Inferior parietal cortex (tissue), 1 donor: Measurements from ENCODE around the gene KLHL7.
A peak's percentile ranks its signal among the peaks of the same experiment; 100 is the strongest.
"Not testable (repeated sequence)": the region's sequence is repeated elsewhere in the genome, so short reads cannot be mapped to it uniquely, and the experiment has no call there.

Experiments used
- DNase-seq: peaks from one replicate; pipeline ENCODE4 v3.0.0-alpha.2; 2016; ENCODE audit errors: extremely low spot score

The KLHL7 gene

DNA sequence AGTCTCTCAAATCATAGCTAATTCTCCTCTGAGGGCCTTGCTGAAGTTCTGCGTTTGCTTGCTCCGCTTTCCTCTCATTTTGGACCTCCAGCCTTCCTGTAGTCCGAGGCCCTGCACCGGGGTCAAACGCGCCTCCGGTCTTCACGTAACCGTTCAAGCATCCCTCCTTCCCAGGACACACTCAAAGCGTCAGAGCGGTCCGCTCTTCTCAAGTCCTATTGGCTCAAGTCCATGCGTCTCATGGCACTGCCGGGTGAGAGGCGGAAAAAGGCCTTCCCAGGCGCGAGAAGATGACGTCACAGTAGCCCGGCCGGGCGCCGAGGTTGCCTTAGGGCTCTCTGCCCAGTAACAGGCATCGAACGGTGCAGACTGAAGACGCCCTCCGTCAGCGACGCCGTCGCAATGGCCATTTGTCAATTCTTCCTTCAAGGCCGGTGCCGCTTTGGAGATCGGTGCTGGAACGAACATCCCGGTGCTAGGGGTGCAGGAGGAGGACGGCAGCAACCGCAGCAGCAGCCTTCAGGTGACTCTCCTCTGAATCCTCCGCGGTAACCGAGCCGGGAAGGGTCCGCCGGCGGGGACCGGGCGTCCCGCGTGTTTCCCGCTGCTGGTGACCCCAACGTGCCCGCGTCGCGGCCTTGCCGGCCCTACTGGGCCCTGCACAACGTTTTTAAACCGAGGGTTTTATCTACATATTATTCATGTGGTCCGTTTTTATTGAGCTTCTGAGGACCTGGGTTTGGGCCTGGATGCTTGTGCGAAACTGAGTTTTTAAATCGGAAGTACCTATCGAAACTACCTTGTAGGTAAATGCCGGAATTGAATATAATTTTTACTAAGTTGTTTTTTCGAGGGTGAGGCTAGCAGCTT, 76.3 kb downstream of the KLHL7 start, which contains the start of gene NUP42:
NUP42 (plus strand) TSS at position 365 of the 870 bp plus-strand sequence; CDS start at position 403, 38 bp downstream.
- DNase-seq, result peak; percentile 98

DNA sequence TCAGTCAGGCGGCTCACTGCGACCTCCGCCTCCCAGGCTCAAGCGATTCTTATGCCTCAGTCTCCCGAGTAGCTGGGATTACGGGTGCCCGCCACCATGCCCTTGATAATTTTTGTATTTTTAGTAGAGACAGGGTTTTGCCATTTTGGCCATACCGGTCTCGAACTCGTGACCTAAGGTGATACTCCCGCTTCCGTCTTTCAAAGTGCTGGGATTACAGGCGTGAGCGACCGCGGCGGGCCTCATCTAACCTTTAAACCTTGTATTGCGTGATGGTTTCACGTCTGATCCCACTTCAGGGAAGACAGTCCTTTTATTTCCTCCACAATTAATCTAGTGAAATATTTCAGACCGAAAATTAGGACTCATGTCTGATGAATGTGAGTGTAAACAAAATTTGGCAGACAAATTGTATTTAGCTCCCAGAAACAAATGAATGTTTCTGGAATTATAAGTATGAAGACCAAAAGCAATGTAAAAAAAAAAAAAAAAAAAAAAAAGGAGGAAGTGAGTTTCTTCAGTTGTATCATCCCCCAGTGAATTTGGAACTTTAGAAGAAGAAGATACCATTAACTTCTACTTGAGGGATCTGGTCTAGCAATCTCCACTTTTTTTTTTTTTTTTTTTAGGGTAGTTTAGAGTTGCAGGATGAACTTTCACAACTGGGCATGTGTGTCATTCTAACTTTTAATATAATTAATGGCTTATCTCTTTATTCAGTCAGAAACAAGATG, 77.9 kb downstream of the KLHL7 start:
- DNase-seq, result no peak

DNA sequence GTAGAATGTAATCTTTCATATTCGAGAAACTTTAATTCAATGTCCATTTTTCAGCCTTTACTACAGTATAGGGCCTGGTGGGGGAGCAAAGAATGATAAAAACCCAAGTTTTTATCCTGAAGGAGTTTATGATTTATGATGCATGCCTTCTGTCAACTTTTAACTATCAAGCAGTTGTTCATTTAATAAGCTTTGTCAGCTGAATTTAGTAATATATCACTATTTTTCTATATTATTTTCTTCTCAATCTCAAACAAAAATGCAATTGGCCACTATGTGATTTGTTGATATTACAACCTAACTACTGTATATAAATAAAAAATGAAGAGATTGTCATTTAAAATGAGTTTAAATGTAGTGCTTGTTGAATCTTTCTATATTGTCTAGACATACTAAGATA, 78.7 kb downstream of the KLHL7 start:
- no peak for DNase-seq

DNA sequence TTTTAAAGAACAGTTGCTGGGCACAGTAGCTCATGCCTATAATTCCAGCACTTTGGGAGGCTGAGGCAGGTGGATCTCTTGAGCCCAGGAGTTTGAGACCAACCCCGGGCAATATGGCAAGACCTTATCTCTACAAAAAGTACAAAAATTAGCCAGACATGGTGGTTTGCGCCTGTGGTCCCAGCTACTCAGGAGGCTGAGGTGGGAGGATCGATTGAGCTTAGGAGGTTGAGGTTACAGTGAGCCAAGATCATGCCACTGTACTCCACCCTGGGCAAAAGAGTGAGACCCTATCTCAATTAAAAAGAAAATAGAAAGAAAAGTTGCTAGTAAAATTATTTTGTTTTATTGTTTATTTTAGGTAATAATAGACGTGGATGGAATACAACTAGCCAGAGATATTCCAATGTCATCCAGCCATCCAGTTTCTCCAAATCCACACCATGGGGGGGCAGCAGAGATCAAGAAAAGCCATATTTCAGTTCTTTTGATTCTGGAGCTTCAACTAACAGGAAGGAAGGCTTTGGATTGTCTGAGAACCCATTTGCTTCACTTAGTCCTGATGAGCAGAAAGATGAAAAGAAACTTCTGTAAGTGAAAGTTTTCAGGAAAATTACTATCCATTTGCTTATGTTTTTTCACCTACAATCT, 79.2 kb downstream of the KLHL7 start:
- DNase-seq, result peak; percentile 81

DNA sequence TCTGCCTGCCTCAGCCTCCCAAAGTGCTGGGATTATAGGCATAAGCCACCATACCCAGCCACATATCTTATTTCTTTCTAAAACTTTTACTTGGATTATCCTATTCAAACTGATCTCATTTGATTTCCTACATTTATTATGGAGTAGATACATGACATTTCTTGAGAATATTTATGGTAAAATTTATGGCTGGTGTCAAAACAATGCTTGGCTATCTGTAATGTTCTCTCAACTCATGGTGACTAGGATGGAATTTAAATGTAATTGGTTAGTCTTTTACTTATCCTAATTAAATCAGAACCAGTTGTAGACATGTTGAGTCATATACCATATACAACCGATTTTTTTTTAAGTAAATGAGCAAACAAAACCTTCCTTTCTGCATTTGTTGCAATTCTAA, 80.4 kb downstream of the KLHL7 start:
- DNase-seq, result no peak

DNA sequence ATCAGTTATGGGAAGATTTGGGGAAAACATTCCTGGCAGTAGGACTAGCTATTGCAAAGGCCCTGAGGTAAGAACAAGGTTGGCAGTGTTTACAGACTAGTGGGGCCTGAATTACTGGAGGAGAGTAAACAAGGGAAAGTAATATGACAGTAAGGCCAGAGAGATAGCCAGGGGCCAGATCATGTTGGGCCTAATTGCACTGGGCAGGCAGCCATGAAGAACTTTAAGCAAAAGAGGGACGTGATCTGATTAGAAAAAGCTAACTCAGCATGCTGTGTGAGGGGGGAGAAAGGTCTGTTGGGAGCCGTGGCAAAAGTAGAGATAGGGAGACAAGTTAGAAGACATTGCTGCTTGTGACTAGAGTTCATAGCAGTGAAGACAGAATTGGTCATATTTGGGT, 85.4 kb downstream of the KLHL7 start:
- peak; percentile 21 for DNase-seq

DNA sequence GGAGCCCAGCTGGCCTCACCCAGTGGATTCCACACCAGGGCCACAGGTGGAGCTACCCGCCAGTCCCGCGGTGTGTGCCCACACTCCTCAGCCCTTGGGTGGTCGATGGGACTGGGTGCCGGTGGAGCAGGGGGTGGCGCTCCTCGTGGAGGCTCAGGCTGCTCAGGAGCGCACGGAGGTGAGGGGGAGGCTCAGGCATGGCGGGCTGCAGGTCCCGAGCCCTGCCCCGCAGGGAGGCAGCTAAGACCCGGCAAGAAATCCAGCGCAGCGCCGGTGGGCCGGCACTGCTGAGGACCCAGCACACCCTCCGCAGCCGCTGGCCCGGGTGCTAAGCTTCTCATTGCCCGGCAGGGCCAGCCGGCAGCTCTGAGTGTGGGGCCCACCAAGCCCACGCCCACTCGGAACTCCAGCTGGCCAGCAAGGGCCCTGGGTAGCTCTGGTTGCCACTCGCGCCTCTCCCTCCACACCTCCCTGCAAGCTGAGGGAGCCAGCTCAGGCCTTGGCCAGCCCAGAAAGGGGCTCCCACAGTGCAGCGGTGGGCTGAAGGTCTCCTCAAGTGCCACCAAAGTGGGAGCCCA, 88.2 kb downstream of the KLHL7 start:
- DNase-seq, result not testable (repeated sequence)

DNA sequence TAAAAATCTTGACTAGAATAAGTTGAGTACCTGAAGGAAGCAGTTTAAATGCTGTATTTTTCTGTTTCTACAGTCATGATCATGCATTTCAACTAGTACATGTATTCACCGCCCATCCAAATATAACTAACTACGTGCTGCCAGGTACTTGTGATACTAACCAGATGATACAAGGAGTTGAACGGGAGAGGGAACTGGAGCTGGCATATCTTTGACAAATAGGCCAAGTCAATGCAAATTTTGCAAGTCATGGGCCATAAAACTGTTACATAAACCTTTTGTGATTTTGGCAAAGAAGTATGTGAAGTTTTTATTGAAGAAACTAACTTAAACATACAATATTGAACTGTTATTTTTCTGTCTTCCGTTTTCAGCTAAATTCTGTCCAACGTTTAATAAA, 90.7 kb downstream of the KLHL7 start:
- DNase-seq, result no peak

DNA sequence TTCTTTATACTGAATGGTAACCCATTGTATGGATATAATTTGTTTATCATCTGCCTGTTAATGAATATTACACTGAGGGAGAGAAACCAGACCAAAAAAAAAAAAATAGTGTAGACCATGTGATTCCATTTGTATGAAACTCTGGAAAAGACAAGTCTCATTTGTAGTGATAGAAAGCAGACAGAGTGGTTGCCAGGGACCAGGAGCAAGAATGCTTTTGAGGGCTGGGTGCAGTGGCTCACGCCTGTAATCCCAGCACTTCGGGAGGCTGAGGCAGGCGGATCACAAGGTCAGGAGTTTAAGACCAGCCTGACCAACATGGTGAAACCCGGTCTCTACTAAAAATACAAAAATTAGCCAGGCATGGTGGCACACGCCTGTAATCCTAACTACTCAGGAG, 92.2 kb downstream of the KLHL7 start:
- not testable (repeated sequence) for DNase-seq

DNA sequence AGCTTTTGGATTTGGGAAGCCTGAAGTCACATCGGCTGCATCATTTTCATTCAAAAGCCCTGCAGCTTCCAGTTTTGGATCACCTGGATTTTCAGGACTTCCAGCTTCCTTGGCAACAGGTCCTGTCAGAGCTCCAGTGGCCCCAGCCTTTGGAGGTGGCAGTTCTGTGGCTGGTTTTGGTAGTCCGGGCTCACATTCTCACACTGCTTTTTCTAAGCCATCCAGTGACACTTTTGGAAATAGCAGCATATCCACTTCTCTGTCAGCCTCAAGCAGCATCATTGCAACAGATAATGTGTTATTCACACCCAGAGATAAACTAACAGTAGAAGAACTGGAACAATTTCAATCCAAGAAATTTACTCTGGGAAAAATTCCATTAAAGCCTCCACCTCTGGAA, 94.7 kb downstream of the KLHL7 start:
- DNase-seq, result no peak

DNA sequence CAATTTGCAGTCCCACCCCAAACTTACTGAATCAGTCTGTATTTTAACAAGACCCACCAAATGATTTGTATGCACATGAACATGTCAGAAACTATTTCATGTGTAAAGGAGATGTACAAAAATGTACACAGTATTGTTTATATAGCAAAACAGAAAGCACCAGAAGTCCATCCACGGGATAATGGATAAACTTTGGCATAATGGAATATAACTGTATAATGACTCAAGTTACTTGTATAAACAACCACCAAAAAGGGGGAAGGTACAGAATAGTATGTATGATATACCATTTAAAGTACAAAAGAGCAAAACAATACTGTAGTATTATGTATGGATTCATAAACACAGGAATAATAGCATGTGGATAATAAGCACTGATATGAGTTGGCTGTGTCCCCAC, 98.7 kb downstream of the KLHL7 start:
- no peak for DNase-seq

DNA sequence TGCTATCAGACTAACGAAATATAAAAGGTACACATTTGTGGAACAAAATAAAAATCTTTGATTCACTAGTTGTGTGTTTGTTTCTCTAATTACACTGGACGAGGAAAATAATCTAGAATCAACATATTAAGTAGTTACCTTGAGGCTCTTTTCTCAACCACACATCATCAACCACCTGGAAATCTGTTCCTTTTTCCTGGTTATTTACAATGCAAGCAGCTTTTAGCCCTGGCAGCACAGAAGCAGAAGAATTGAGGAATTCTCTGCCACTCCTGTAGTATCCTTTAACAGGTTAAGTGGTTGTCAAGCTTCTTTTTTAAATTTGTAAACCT, 100.0 kb downstream of the KLHL7 start:
- DNase-seq, result no peak

DNA sequence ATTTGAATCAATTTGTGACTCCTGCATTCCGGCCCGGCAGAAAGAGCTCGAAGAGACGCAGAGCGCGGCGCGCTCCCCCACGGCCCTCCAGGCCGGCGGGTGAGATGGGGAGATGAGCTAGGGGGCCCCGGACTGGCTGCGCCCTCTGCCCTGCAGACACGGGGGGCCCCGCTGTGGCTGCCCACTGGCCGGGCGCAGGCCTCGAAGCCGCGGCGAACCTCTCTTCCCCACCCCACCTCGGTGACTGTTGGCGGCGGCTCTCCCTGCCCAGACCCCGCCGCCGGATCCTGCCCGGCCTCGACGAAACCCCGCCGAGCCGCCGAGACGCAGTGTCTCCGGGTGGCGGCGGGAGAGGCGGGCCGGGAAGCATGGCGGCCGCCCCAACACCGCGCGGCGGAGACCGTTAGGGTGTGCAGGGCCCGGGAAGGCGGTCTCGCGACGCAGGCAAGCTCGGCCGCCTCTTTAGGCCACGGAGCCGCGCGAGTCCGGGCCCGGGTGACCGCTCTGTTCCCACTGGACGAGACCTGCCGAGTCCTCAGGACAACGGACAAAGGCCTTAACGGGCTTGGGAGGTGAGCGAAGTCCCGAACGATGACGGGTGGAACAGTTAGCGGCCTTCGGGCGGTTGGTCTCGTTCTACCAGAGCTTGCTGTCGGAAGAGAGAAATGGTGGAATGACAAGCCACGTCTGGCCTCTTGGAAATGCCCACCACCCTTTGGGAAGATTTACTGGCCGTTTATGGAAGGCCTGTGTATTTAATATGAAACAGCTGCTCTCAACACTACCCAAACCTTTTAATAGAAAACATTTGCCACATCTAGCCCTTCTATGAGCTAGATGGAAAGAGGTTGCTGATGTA, 100.6 kb downstream of the KLHL7 start:
- DNase-seq, result no peak

DNA sequence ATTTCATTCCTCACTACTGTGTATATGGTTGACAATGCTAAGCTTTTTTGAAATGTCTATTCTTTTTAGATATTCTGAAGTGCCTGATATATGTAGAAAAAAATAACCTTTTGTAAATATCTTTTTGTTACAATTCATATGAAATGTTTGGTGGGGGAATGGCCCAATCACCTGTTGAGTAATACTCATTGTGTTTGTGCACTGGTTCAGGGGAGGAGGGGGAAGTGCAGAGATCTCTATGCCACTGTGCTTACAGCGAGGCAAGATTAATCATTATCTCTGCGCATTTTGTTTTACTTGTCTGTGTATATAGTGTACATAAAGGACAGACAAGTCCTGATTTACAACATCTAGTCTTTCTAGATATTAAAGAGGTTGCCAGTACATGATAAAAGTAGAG, 101.4 kb downstream of the KLHL7 start:
- DNase-seq, result no peak

DNA sequence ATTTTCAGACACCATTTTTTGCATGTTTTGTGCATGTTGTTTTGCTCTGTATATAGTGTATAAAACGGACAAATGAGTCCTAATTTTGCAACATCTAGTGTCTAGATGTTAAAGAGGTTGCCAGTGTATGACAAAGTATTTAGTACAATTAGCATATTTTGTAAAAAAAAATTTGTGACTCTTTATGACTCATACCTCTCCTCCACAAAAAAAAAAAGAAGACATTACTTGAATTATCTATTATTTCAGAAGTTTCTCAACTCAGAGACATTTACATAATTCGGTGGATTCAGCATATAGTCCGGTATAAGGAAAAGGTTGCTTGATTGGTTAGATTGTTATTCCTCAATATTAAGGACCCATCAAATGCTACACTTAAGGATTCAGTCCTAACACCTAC, 102.3 kb downstream of the KLHL7 start:
- no peak for DNase-seq

DNA sequence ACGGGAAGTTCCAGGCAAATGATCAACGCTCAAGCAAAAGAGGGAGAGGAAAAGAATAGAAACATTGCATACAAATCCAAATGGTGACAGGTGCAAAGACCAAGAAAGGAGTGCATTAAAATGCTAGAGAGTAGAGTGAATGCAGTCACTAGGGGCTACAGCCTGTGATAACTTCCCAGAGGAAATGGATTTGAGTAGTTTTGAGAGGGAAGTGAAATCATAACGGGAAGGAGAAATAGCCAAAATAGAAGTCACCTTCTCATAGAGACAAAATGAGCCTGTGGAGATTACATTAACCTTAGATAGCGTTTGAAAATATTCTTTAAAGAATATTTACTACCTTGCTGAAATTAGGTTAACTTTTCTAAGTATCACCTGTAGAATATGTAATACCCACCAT, 102.7 kb downstream of the KLHL7 start:
- no peak for DNase-seq

DNA sequence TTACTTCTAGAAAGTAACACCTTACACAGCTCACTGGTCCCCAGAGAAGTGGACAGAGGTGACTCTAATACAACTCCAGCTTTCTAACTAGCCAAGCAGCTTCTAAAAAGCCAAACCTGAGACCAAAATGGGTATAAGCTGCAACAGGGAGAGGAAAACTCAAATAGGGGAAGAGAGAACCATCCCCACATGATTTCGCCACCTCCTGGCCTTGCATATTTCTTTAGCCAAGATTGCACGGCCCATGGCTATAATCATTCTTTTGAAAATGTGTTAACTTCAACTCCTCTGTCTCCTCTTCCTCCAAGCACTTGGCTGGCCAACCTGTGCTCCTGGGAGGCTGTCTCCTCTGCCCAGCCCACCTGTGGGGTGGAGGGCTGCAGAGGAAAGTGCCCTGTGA, 104.9 kb downstream of the KLHL7 start:
- no peak for DNase-seq

DNA sequence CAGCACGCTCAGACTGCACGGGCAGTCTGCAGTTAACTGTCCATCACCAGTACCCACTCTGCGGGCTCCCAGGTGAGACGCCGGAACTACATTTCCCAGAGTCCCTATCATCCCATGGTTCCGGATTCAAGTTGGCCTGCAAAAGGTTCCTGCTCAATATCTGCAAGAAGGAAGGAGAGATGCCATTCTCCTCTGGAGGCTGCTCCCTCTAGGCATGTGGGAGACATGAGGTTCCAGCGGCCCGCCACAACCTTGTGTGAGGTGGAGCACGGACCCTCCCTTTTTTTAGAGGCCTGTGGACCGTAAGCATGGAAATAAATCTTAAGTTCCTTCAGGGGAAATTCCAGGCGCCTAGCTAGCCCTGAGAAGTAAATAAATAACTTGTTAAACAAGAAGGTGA, 106.0 kb downstream of the KLHL7 start:
- no peak for DNase-seq

DNA sequence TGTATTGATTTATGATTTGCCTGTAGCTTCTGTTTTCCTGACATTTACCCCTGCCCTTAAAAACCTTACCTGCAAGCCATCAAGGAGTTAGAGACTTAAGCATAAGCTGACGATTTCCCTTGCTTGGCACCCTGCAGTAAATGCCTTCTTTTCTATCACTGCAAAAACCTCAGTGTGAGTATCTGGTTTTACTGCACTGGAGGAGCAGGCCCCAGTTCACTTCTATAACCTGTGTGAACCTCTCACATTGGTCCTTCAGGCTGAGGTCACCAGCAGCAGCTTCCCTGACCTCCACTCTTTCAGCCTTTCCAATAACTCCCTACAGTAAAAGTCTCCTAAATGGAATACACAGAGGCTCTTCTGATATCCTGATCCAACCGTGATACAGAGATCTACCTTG, 106.8 kb downstream of the KLHL7 start:
- DNase-seq, result no peak

DNA sequence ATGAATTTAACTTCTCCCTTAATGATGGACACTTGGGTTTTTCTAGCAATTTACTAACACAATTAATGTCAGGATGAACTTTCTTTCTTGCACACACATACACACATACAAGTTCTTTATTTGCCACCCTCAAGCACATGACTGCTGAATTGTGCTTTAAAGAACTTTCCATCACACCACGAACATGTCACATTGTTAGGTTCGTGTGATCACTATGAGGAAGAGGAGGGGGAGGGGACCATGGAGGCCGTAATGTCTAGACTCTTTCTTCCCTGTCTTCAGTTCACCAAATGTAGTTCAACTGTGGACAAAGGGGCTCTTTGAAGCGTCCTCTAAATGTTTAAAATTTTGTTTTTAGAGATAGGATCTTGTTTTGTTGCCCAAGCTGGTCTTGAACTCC, 107.3 kb downstream of the KLHL7 start:
- DNase-seq, result no peak

DNA sequence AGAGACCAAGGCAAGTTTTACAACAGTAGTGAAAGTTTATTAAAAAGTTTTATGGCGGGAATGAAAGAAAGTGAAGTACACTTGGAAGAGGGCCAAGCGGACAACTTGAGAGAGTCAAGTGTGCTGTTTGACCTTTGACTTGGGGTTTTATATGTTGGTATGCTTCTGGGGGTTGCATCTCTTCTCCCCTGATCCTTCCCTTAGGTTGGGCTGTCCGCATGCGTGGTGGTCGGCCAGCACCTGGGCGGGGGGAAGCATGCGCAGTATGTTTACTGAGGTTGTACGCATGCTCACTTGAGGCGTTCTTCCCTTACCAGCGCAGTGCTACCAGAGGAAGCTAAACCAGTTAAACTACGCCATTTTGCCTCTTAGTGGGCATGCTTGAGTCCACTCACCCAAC, 108.2 kb downstream of the KLHL7 start:
- DNase-seq, result no peak
